MCF 10A (cell line): ENCODE results near the gene MVB12B. TPM values are rescaled to one million over a fixed set of nuclear protein-coding genes. Genes with fewer than 3 reads are reported as not detected.

Experiments used
- BruUV-seq: library from RNA; stranded (reverse); fragments of 400-500 nt; replicated peaks from 2 replicates; lab custom pipeline; 2021; lab: Mats Ljungman, UMichigan
- CTCF ChIA-PET: fragments of 300-600 bp; sonication (Branson Sonifier 250); formaldehyde crosslinking; extraction: SDS; loops from one replicate; lab custom pipeline; 2021; ENCODE audit warnings: antibody characterized with exemption, inconsistent platforms; lab: Yijun Ruan, JAX
- POLR2A ChIA-PET: fragments of 300-600, 350-650 bp; sonication (Branson Sonifier 250); formaldehyde crosslinking; extraction: SDS; loops from one replicate; lab custom pipeline; 2020; ENCODE audit warnings: antibody characterized with exemption, inconsistent platforms; lab: Yijun Ruan, JAX
- DNase-seq: peaks from one replicate; pipeline ENCODE4 v3.0.0-alpha.2; 2018; ENCODE audit not compliant: unreplicated experiment
- H3K27ac Mint-ChIP-seq: one replicate; pipeline ENCODE4 v1.8.0; 2022; ENCODE audit warnings: mild to moderate bottlenecking, low read depth, mixed read lengths; ENCODE audit not compliant: unreplicated experiment
- H3K27me3 Mint-ChIP-seq: one replicate; pipeline ENCODE4 v1.8.0; 2022; ENCODE audit warnings: mixed read lengths; ENCODE audit not compliant: insufficient read depth, unreplicated experiment
- H3K36me3 Mint-ChIP-seq: one replicate; pipeline ENCODE4 v1.8.0; 2022; ENCODE audit warnings: mild to moderate bottlenecking, moderate library complexity, mixed read lengths; ENCODE audit not compliant: insufficient read depth, unreplicated experiment
- H3K4me1 Mint-ChIP-seq: one replicate; pipeline ENCODE4 v1.8.0; 2022; ENCODE audit warnings: mixed read lengths; ENCODE audit not compliant: insufficient read depth, unreplicated experiment
- H3K4me3 Mint-ChIP-seq: one replicate; pipeline ENCODE4 v1.8.0; 2022; ENCODE audit warnings: mild to moderate bottlenecking, moderate library complexity, mixed read lengths; ENCODE audit not compliant: unreplicated experiment
- H3K9me3 Mint-ChIP-seq: one replicate; pipeline ENCODE4 v1.8.0; 2022; ENCODE audit warnings: mixed read lengths; ENCODE audit not compliant: unreplicated experiment
- intact Hi-C: fragments of 100-400 bp; cut with micrococcal nuclease; formaldehyde crosslinking; loops from 2 replicates; pipeline ENCODE4 v1.14.1; 2022
- total RNA-seq: library from RNA; stranded (reverse); gene quantifications from 2 replicates; pipeline ENCODE4 v1.2.3, GENCODE V29; 2022
- TF ChIP-seq, protein P1 (sequence below): fragments of 200-600 bp; IDR thresholded peaks from one replicate; pipeline ENCODE4 v1.8.0; 2022; ENCODE audit warnings: antibody characterized with exemption, mild to moderate bottlenecking; ENCODE audit not compliant: unreplicated experiment

MVB12B gene
- total RNA-seq, 1 experiment from 2014 or later: 5.5 TPM

DNA sequence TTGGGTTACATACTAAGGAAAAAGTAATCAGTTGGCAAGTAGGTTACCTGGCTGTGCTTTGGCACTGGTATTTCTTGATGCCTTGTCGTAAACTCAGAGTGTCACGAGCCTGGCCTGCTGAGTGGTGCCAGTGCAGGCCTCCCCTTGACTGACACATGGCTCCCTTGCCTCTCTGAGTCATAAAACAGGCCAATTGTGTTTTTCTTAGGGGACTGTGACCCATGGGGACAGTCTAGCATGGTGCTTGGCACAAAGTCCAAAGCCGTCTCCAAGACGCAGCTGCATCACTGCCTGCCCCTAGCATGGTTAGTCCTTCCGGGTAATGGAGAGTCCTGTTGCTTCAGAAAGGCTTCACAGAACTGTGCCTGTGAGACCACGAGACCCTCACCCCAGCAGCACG is 132.5 kb downstream of the MVB12B start:
- peaks cover 6% of the 10 kb centered on the region for H3K36me3 Mint-ChIP-seq
- TF ChIP-seq, protein P1, sequence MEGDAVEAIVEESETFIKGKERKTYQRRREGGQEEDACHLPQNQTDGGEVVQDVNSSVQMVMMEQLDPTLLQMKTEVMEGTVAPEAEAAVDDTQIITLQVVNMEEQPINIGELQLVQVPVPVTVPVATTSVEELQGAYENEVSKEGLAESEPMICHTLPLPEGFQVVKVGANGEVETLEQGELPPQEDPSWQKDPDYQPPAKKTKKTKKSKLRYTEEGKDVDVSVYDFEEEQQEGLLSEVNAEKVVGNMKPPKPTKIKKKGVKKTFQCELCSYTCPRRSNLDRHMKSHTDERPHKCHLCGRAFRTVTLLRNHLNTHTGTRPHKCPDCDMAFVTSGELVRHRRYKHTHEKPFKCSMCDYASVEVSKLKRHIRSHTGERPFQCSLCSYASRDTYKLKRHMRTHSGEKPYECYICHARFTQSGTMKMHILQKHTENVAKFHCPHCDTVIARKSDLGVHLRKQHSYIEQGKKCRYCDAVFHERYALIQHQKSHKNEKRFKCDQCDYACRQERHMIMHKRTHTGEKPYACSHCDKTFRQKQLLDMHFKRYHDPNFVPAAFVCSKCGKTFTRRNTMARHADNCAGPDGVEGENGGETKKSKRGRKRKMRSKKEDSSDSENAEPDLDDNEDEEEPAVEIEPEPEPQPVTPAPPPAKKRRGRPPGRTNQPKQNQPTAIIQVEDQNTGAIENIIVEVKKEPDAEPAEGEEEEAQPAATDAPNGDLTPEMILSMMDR: no peak
- no peaks in the 10 kb centered on the region for H3K27me3 Mint-ChIP-seq
- no TSS peak for BruUV-seq
- no peak for DNase-seq
- intact Hi-C loops: no loop called here
- H3K4me3 Mint-ChIP-seq: no peak overlapping the region
- no peak overlapping the region for H3K27ac Mint-ChIP-seq
- ChIA-PET POLR2A (no interaction called here), CTCF (no interaction called here)
- no peaks in the 10 kb centered on the region for H3K4me1 Mint-ChIP-seq
- H3K9me3 Mint-ChIP-seq: no peaks in the 10 kb centered on the region

DNA sequence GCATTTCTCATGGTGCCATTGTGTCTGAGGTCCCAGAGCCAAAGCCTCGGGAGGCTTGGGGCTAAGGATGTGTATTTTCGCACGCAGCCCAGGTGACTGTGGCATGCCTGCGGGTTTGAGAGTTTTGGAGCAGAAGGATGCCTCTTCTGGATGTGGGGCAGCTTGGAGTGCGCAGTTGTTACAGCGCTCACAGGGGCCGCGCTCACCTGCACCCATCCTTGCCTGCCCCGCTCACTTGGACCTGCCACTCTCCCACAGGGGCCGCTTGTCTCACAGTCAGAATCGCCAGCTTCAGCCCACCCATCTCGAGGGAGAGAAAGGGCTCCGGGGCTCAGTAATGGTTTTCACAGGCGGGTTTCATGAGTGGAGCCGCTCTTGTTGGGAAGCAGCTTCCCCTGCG is 132.9 kb downstream of the MVB12B start:
- intact Hi-C loops: no loop called here
- no peak for DNase-seq
- no peak overlapping the region for H3K27ac Mint-ChIP-seq
- H3K9me3 Mint-ChIP-seq: no peaks in the 10 kb centered on the region
- POLR2A ChIA-PET: interaction anchor here (0.6 kb wide), 1 partner anchor 28 kb away, joined by 3 read pairs; no protein-coding TSS in a partner anchor
- H3K4me3 Mint-ChIP-seq: no peak overlapping the region
- no TSS peak for BruUV-seq
- H3K4me1 Mint-ChIP-seq: no peaks in the 10 kb centered on the region
- CTCF ChIA-PET: no interaction called here
- peaks cover 6% of the 10 kb centered on the region for H3K36me3 Mint-ChIP-seq
- no peaks in the 10 kb centered on the region for H3K27me3 Mint-ChIP-seq
- TF ChIP-seq, protein P1: no peak

DNA sequence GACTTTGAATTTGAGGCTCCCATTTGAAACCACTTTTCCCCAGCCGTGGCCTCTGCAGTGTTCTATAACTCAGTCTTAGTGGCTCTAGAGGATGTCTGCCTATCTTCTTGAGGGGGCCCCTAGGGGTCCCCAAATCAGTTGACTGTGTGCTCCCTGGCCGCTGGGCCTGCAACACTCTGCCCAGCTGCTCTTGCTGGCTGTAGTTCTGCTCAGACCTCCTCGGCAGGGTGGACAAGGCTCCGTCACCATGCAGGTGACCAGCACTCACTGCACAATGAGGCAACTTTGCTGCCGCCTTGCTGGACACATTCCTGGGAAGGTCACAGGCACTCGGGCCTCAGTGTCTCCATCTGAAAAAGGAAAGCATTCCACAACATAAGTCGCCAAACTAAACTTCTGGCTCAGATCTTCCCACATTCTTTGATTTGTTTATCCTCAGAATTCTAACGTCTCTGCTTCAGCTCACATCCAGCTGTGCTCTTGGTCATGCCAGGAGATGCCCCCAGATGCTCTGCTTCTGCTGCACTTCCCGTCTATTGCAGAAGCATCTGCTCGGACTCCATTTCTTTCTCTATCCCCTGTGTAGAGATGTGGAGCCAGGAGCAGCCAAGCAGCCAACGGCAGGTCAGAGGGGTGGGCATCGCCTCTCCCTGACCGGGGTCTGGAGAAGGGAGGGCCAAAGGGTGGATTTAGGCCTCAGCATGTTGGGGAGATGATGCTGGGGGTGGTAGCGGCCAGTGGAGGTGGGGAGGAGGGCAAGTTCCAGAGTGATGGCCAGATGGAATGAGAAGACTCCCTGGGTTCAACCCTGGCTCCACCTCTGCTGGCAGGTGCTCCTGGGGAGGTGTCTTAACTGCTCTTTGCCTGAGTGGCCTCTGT is 133.6 kb downstream of the MVB12B start:
- Mint-ChIP-seq H3K9me3 (no peaks in the 10 kb centered on the region), H3K36me3 (peaks cover 6% of the 10 kb centered on the region), H3K27me3 (no peaks in the 10 kb centered on the region), H3K4me3 (no peak overlapping the region), H3K4me1 (no peaks in the 10 kb centered on the region), H3K27ac (no peak overlapping the region)
- ChIA-PET CTCF (interaction anchor here (1.2 kb wide), 1 partner anchor 98 kb away, joined by 3 read pairs; no protein-coding TSS in a partner anchor), POLR2A (interaction anchor here (0.6 kb wide), 2 partner anchors 27 to 766 kb away, joined by 3 read pairs; no protein-coding TSS in a partner anchor)
- intact Hi-C loops: no loop called here
- TF ChIP-seq, protein P1: no peak
- DNase-seq: no peak
- BruUV-seq: no TSS peak

DNA sequence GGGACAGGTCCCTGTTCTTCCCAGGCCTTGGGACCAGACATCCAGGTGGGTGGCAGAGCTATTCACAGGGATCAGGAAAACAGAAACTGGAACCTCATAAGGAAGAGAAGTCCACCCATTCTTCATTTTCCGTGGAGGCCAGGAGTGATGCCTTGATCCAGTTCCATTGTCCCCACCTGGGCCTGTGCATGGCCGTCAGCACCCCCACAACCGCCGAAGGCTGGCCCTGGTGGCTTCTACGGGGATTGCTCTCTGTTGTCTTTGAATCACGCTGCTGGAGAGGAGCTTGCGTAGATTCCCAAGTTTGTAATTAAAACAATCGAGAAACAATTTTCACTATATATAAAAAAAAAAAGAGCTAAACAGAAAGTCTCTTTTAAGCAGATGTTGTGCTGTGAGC is 134.4 kb downstream of the MVB12B start:
- intact Hi-C loops: no loop called here
- Mint-ChIP-seq H3K36me3 (peaks cover 6% of the 10 kb centered on the region), H3K9me3 (no peaks in the 10 kb centered on the region), H3K27ac (no peak overlapping the region), H3K27me3 (no peaks in the 10 kb centered on the region), H3K4me1 (no peaks in the 10 kb centered on the region), H3K4me3 (no peak overlapping the region)
- no TSS peak for BruUV-seq
- TF ChIP-seq, protein P1: no peak
- POLR2A ChIA-PET: interaction anchor here (0.6 kb wide), 1 partner anchor 767 kb away, joined by 3 read pairs; no protein-coding TSS in a partner anchor
- CTCF ChIA-PET: interaction anchor here (0.7 to 1.2 kb wide), 2 partner anchors 97 to 1070 kb away, joined by 3 read pairs; no protein-coding TSS in a partner anchor
- no peak for DNase-seq
